Stimulated activated CD8-positive, alpha-beta memory T cell treated with anti-CD3 and anti-CD28 coated beads, Interleukin-4, amount 100 ng/mL, for 4 hours (primary cell): ENCODE data around the gene LSM2.

ENCODE experiments used
- DNase-seq, 2 donors: peaks; one replicate each; pipeline ENCODE4 v3.0.0-alpha.2; 2020; ENCODE audit warnings: low read depth in 2 of 2, low spot score in 1 of 2

LSM2 gene

GRCh38 chr6:31752739-31753319 is 53.9 kb downstream of the LSM2 start:
- no peak for DNase-seq

DNA sequence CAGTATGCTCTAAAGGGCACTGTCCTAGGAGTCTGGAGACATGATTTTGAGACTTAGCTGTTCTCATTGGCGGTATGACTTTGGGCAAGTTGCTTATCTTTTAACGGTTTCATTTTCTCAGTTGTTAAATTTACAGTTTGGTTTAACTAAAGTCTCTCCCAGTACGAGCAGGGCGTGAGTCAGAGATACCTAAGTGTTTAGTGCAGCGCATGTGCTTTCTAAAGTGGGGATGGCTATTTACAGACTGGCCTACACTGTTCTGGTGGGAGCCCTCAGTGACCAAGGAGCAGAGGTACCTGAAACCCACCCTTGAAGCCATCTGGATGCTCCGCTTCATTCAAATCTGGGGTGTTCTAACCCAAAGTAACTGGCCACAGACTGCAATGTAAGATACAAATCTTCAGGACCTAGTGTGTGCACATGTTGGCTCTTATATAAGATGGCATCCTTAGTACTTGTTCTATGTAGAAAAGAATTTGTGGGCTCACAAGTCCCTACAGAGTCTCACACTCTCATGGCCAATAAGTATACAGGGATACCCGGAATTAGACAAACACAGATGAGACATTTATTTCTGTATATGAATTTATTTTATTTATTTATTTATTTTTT is 56.2 kb downstream of the LSM2 start:
- no peak for DNase-seq

DNA sequence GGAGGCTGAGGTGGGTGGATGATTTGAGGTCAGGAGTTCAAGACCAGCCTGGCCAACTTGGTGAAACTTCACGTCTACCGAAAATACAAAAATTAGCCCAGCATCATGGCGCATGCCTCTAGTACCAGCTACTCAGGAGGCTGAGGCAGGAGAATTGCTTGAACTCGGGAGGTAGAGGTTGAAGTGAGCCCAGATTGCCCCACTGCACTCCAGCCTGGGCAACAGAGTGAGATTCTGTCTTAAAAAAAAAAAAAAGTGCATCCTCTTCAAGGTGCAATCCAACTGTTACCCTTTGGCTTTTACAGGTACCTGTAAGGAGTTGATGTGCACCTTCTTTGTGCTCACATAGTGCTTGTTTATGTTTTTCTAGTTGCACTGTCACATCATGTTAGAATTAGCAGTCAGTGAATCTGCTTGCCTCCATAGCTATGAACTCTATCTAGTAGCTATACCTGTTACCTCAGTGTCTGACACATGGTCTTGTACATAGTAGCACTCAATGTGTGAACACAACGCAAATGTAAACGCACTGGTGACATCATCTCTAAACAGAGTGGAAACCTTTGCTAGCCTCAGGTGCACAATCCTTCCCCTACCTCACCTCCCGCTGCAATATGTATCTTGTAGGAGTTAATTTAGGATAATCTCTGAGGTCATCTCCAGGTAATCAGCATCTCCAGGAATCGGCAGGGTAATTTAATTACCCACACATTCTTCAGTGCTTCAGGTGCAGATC is 57.3 kb downstream of the LSM2 start:
- no peak for DNase-seq
